Mucosa of descending colon (tissue), 3 donors: ENCODE data around the gene MAG. TPM values are rescaled to one million over a fixed set of nuclear protein-coding genes. Genes with fewer than 3 reads are reported as not detected.

Source experiments
- ATAC-seq: fragments of 200-7000 bp; cut with Tn5 transposase; one replicate; pipeline ENCODE4 v1.9.1; 2020; ENCODE audit warnings: mild to moderate bottlenecking, moderate library complexity
- DNase-seq, 3 donors: peaks; one replicate each; pipeline ENCODE4 v3.0.0-alpha.2; 2020
- H3K36me3 ChIP-seq: fragments of 200-600 bp; one replicate; pipeline ENCODE4 v1.8.0; 2021; ENCODE audit warnings: low read depth, mild to moderate bottlenecking
- H3K4me1 ChIP-seq: fragments of 200-600 bp; one replicate; pipeline ENCODE4 v1.8.0; 2021; ENCODE audit warnings: low read depth, mild to moderate bottlenecking
- H3K4me3 ChIP-seq: fragments of 200-600 bp; one replicate; pipeline ENCODE4 v1.8.0; 2021; ENCODE audit warnings: mild to moderate bottlenecking
- H3K9me3 ChIP-seq: fragments of 200-600 bp; one replicate; pipeline ENCODE4 v1.8.0; 2021; ENCODE audit warnings: mild to moderate bottlenecking
- CTCF ChIP-seq: fragments of 200-600 bp; IDR thresholded peaks from one replicate; pipeline ENCODE4 v1.8.0; 2022; ENCODE audit warnings: antibody characterized with exemption, mild to moderate bottlenecking
- intact Hi-C, 2 donors: fragments of 100-400 bp; cut with DNase I in 1 of 2; cut with micrococcal nuclease in 1 of 2; formaldehyde crosslinking; loops; one replicate each; pipeline versions ENCODE4 v1.11.0 to v1.11.1; 2022; cut with DNase I, micrococcal nuclease
- total RNA-seq, 3 donors: library from RNA; stranded (reverse); fragmentation: NEBNext Ultra II Directional in 2 of 3; extraction: Animal tissue kit (Norgen Biotek cat#: 25700) in 2 of 3; gene quantifications; one replicate each; pipeline versions ENCODE4 v1.2.1 to v1.2.4, GENCODE V29; 2021 to 2023
- donor health status: DM: no; HTN: no; CAD: no; lungs with moderate emphysema.
- donor health status: DM: no; HTN: no; CAD: no.
- donor health status: DM: no; HTN: yes; CAD: no.

The MAG gene
- total RNA-seq, 3 donors from 2014 or later = 0.80 TPM; not detected in 2

- H3K36me3 ChIP-seq = no peaks in the 10 kb centered on the region
- DNase-seq (peak in 1 of 3 donors; percentile 25), ATAC-seq (no peak)
- intact Hi-C loops = no loop called here
- no peaks in the 10 kb centered on the region for H3K4me1 ChIP-seq
- no peak for TF ChIP-seq CTCF
- H3K9me3 ChIP-seq = no peaks in the 10 kb centered on the region
- H3K4me3 ChIP-seq = no peak overlapping the region
These were observed 42.3 kb downstream of the MAG start for GRCh38 chr19:35334144-35334753.

- H3K9me3 ChIP-seq = no peaks in the 10 kb centered on the region
- no peaks in the 10 kb centered on the region for H3K36me3 ChIP-seq
- no peak overlapping the region for H3K4me3 ChIP-seq
- no peaks in the 10 kb centered on the region for H3K4me1 ChIP-seq
- no peak for ATAC-seq
- DNase-seq = peak in 1 of 3 donors; percentile 31
- no peak for TF ChIP-seq CTCF
- intact Hi-C loops = no loop called here
These were observed 44.4 kb downstream of the MAG start for GRCh38 chr19:35336166-35336955.

- ATAC-seq = peak; percentile 15
- intact Hi-C loops = no loop called here
- Histone ChIP-seq H3K4me1 (no peaks in the 10 kb centered on the region), H3K4me3 (no peak overlapping the region), H3K36me3 (no peaks in the 10 kb centered on the region), H3K9me3 (no peaks in the 10 kb centered on the region)
- TF ChIP-seq CTCF = no peak
- DNase-seq = peak in 1 of 3 donors; percentile 34
These were observed 45.4 kb downstream of the MAG start for GRCh38 chr19:35337097-35337983.

GRCh38 chr19:35337984-35338296 is 46.0 kb downstream of the MAG start:
- H3K4me1 ChIP-seq = no peaks in the 10 kb centered on the region
- ATAC-seq = no peak
- H3K9me3 ChIP-seq = no peaks in the 10 kb centered on the region
- no peaks in the 10 kb centered on the region for H3K36me3 ChIP-seq
- no peak for DNase-seq
- TF ChIP-seq CTCF = no peak
- no peak overlapping the region for H3K4me3 ChIP-seq
- intact Hi-C loops = no loop called here

DNA sequence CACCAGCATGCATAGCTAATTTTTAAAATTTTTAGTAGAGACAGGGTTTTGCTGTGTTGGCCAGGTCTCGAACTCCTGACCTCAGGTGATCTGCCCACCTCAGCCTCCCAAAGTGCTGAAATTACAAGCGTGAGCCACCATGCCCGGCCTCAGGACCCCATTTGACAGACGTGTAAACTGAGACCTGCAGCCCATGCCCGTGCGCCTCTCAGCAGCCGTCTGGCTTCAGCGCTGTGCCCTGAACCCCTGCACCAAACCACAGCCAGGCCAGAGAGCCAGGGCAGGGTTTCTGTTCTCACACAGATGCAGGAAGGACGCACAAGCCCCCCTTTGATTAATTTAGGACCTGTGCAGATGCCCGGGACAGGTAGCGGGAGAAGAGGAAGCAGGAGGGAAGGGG is 48.5 kb downstream of the MAG start:
- TF ChIP-seq CTCF = no peak
- DNase-seq = peak in 1 of 3 donors; percentile 29
- no peak for ATAC-seq
- Histone ChIP-seq H3K9me3 (no peaks in the 10 kb centered on the region), H3K36me3 (no peaks in the 10 kb centered on the region), H3K4me1 (no peaks in the 10 kb centered on the region), H3K4me3 (no peak overlapping the region)
- intact Hi-C loops = no loop called here
